ENCODE results near the gene NANOS2. TPM values are rescaled to one million over a fixed set of nuclear protein-coding genes. Genes with fewer than 3 reads are reported as not detected.

The NANOS2 gene
- total and polyA plus RNA-seq, 2 of the 13 experiments (the other 11 are each of a cell fraction or from before 2014, with no cell fraction given) = not detected

GRCh38 chr19:45865269-45865948 lies 49.2 kb downstream of the NANOS2 start (continued):
- peak; percentile 38 for TF ChIP-seq ZNF407 (CRISPR knock-in tag; IDR thresholded peaks at IDR 0.05; ENCODE audit: not compliant biosample characterization)
- no peak for TF ChIP-seq ZUFSP (CRISPR knock-in tag; IDR thresholded peaks at IDR 0.05; ENCODE audit: borderline replicate concordance)
- no peak for TF ChIP-seq ZNF343 (CRISPR knock-in tag; IDR thresholded peaks at IDR 0.05)
- no peak for TF ChIP-seq ZNF775 (CRISPR knock-in tag; IDR thresholded peaks at IDR 0.05; ENCODE audit: borderline replicate concordance)
- no peak for TF ChIP-seq HNF4A (CRISPR knock-in tag; IDR thresholded peaks at IDR 0.05)
- no peak for TF ChIP-seq GLMP (CRISPR knock-in tag; IDR thresholded peaks at IDR 0.05; ENCODE audit: borderline replicate concordance)
- TF ChIP-seq GATAD1 (CRISPR knock-in tag; IDR thresholded peaks at IDR 0.05) = no peak
- TF ChIP-seq KLF6 (CRISPR knock-in tag; IDR thresholded peaks at IDR 0.05) = no peak
- no peak for TF ChIP-seq ZBTB7B (CRISPR knock-in tag; IDR thresholded peaks at IDR 0.05)
- no peak for TF ChIP-seq ZNF232 (CRISPR knock-in tag; IDR thresholded peaks at IDR 0.05; ENCODE audit: borderline replicate concordance)
- TF ChIP-seq HMGXB3 (CRISPR knock-in tag; IDR thresholded peaks at IDR 0.05; ENCODE audit: borderline replicate concordance) = no peak
- TF ChIP-seq ZNF251 (CRISPR knock-in tag; IDR thresholded peaks at IDR 0.05) = no peak

All from HepG2 (cell line).